MCF 10A (cell line): ENCODE measurements around the gene TMEM131. TPM values are rescaled to one million over a fixed set of nuclear protein-coding genes. Genes with fewer than 3 reads are reported as not detected.

Experiments used
- BruUV-seq: library from RNA; stranded (reverse); fragments of 400-500 nt; replicated peaks from 2 replicates; lab custom pipeline; 2021; lab: Mats Ljungman, UMichigan
- CTCF ChIA-PET: fragments of 300-600 bp; sonication (Branson Sonifier 250); formaldehyde crosslinking; extraction: SDS; loops from one replicate; lab custom pipeline; 2021; ENCODE audit warnings: antibody characterized with exemption, inconsistent platforms; lab: Yijun Ruan, JAX
- POLR2A ChIA-PET: fragments of 300-600, 350-650 bp; sonication (Branson Sonifier 250); formaldehyde crosslinking; extraction: SDS; loops from one replicate; lab custom pipeline; 2020; ENCODE audit warnings: antibody characterized with exemption, inconsistent platforms; lab: Yijun Ruan, JAX
- DNase-seq: peaks from one replicate; pipeline ENCODE4 v3.0.0-alpha.2; 2018; ENCODE audit not compliant: unreplicated experiment
- H3K27ac Mint-ChIP-seq: one replicate; pipeline ENCODE4 v1.8.0; 2022; ENCODE audit warnings: mild to moderate bottlenecking, low read depth, mixed read lengths; ENCODE audit not compliant: unreplicated experiment
- H3K27me3 Mint-ChIP-seq: one replicate; pipeline ENCODE4 v1.8.0; 2022; ENCODE audit warnings: mixed read lengths; ENCODE audit not compliant: insufficient read depth, unreplicated experiment
- H3K36me3 Mint-ChIP-seq: one replicate; pipeline ENCODE4 v1.8.0; 2022; ENCODE audit warnings: mild to moderate bottlenecking, moderate library complexity, mixed read lengths; ENCODE audit not compliant: insufficient read depth, unreplicated experiment
- H3K4me1 Mint-ChIP-seq: one replicate; pipeline ENCODE4 v1.8.0; 2022; ENCODE audit warnings: mixed read lengths; ENCODE audit not compliant: insufficient read depth, unreplicated experiment
- H3K4me3 Mint-ChIP-seq: one replicate; pipeline ENCODE4 v1.8.0; 2022; ENCODE audit warnings: mild to moderate bottlenecking, moderate library complexity, mixed read lengths; ENCODE audit not compliant: unreplicated experiment
- H3K9me3 Mint-ChIP-seq: one replicate; pipeline ENCODE4 v1.8.0; 2022; ENCODE audit warnings: mixed read lengths; ENCODE audit not compliant: unreplicated experiment
- CTCF ChIP-seq: fragments of 200-600 bp; IDR thresholded peaks from one replicate; pipeline ENCODE4 v1.8.0; 2022; ENCODE audit warnings: antibody characterized with exemption, mild to moderate bottlenecking; ENCODE audit not compliant: unreplicated experiment
- intact Hi-C: fragments of 100-400 bp; cut with micrococcal nuclease; formaldehyde crosslinking; loops from 2 replicates; pipeline ENCODE4 v1.14.1; 2022
- total RNA-seq: library from RNA; stranded (reverse); gene quantifications from 2 replicates; pipeline ENCODE4 v1.2.3, GENCODE V29; 2022

Gene TMEM131
- total RNA-seq, 1 experiment from 2014 or later = 42.2 TPM

- POLR2A ChIA-PET = interaction anchor here (0.5 to 1.1 kb wide), 2 partner anchors 14 to 59 kb away, joined by 3 read pairs; no protein-coding TSS in a partner anchor
- Mint-ChIP-seq H3K4me1 (peaks cover 6% of the 10 kb centered on the region), H3K27me3 (peaks cover 25% of the 10 kb centered on the region), H3K27ac (no peak overlapping the region), H3K36me3 (no peaks in the 10 kb centered on the region), H3K4me3 (no peak overlapping the region), H3K9me3 (no peaks in the 10 kb centered on the region)
- DNase-seq = no peak
- no peak for TF ChIP-seq CTCF
- no TSS peak for BruUV-seq
- CTCF ChIA-PET = interaction anchor here (0.8 to 1.2 kb wide), 2 partner anchors 28 to 225 kb away, joined by 3 to 4 read pairs; no protein-coding TSS in a partner anchor
- intact Hi-C loops = no loop called here
Observed at GRCh38 chr2:98028931-98029717, 33.4 kb upstream of the TMEM131 start.

GRCh38 chr2:98028101-98028561, 32.4 kb upstream of the TMEM131 start:
- no peak overlapping the region for H3K4me3 Mint-ChIP-seq
- CTCF ChIA-PET = interaction anchor here (0.6 to 1.2 kb wide), 3 partner anchors 13 to 224 kb away, joined by 3 to 4 read pairs (median 3); no protein-coding TSS in a partner anchor
- H3K27me3 Mint-ChIP-seq = peaks cover 25% of the 10 kb centered on the region
- POLR2A ChIA-PET = interaction anchor here (1.0 to 1.1 kb wide), 2 partner anchors 15 to 57 kb away, joined by 3 read pairs; no protein-coding TSS in a partner anchor
- BruUV-seq = no TSS peak
- no peak for TF ChIP-seq CTCF
- intact Hi-C loops = no loop called here
- no peaks in the 10 kb centered on the region for H3K36me3 Mint-ChIP-seq
- H3K4me1 Mint-ChIP-seq = peaks cover 6% of the 10 kb centered on the region
- no peak for DNase-seq
- H3K27ac Mint-ChIP-seq = no peak overlapping the region
- no peaks in the 10 kb centered on the region for H3K9me3 Mint-ChIP-seq

GRCh38 chr2:98027538-98027937, 31.8 kb upstream of the TMEM131 start:
- Mint-ChIP-seq H3K4me1 (peaks cover 6% of the 10 kb centered on the region), H3K9me3 (no peaks in the 10 kb centered on the region), H3K27ac (no peak overlapping the region), H3K4me3 (no peak overlapping the region), H3K27me3 (peaks cover 25% of the 10 kb centered on the region), H3K36me3 (no peaks in the 10 kb centered on the region)
- ChIA-PET CTCF (interaction anchor here (0.6 kb wide), 1 partner anchor 14 kb away, joined by 3 read pairs; no protein-coding TSS in a partner anchor), POLR2A (interaction anchor here (1.0 to 1.1 kb wide), 2 partner anchors 15 to 58 kb away, joined by 3 read pairs; no protein-coding TSS in a partner anchor)
- no TSS peak for BruUV-seq
- TF ChIP-seq CTCF = no peak
- no peak for DNase-seq
- intact Hi-C loops = no loop called here

GRCh38 chr2:98026927-98027522, 31.3 kb upstream of the TMEM131 start:
- DNase-seq = no peak
- Mint-ChIP-seq H3K9me3 (no peaks in the 10 kb centered on the region), H3K4me1 (peaks cover 6% of the 10 kb centered on the region), H3K4me3 (no peak overlapping the region), H3K27me3 (peaks cover 25% of the 10 kb centered on the region), H3K36me3 (no peaks in the 10 kb centered on the region), H3K27ac (no peak overlapping the region)
- TF ChIP-seq CTCF = no peak
- no TSS peak for BruUV-seq
- POLR2A ChIA-PET = no interaction called here
- CTCF ChIA-PET = no interaction called here
- intact Hi-C loops = no loop called here
